Measurements from ENCODE around the gene WDR37. TPM values are rescaled to one million over a fixed set of nuclear protein-coding genes. Genes with fewer than 3 reads are reported as not detected.

Gene WDR37
- polyA plus RNA-seq, 1 of the 3 experiments (the other 2 are of a cell fraction) = 11.9 TPM

- TF ChIP-seq REST (IDR thresholded peaks at IDR 0.05; ENCODE audit: low read depth, low read length) (no peak), MAX (IDR thresholded peaks at IDR 0.05; ENCODE audit: low read depth) (no peak), EP300 (IDR thresholded peaks at IDR 0.05; ENCODE audit: borderline replicate concordance in 1 of 2, low read depth in 1 of 2, low read length in 1 of 2) (no peak), ELF1 (IDR thresholded peaks at IDR 0.05) (no peak), FOSL2 (IDR thresholded peaks at IDR 0.05; ENCODE audit: borderline replicate concordance, low read depth) (no peak)
Measured at GRCh38 chr10:1116696-1117280, 60.6 kb downstream of the WDR37 start (continued).

- Histone ChIP-seq H4K20me1 (ENCODE audit: insufficient read depth) (no peaks in the 10 kb centered on the region), H2AFZ (ENCODE audit: low read depth) (no peak overlapping the region), H3K27ac (ENCODE audit: low read depth in 2 of 2, low read length in 1 of 2) (no peak overlapping the region; a peak in 1 of 4 replicates), H3K4me1 (ENCODE audit: control insufficient read depth in 1 of 2, insufficient read depth in 2 of 2, low read depth in 1 of 2, low read length in 1 of 2) (peaks cover 0 to 30% of the 10 kb centered on the region in 2 experiments; a peak in 2 of 4 replicates), H3K27me3 (ENCODE audit: insufficient read depth) (no peaks in the 10 kb centered on the region), H3K4me3 (ENCODE audit: low read depth in 2 of 2, low read length in 1 of 2) (no peak overlapping the region), H3K9ac (no peak overlapping the region), H3K79me2 (ENCODE audit: insufficient read depth) (no peaks in the 10 kb centered on the region; the same call in 1 of the 2 replicates), H3F3A (replicated peaks; ENCODE audit: insufficient read depth) (no peaks in the 10 kb centered on the region), H3K9me3 (no peaks in the 10 kb centered on the region), H3K4me2 (no peak overlapping the region), H3K9me2 (no peaks in the 10 kb centered on the region), H3K36me3 (replicated peaks in 1 of 2; ENCODE audit: control insufficient read depth in 1 of 2, insufficient read depth in 2 of 2, low read length in 1 of 2) (peaks cover 34 to 65% of the 10 kb centered on the region in 2 experiments)
- 71% methylated on average over 7 of the region's 14 CpGs for WGBS (ENCODE audit: low lambda C conversion rate)
- TF ChIP-seq MAX (IDR thresholded peaks at IDR 0.05; ENCODE audit: low read depth) (no peak), EP300 (IDR thresholded peaks at IDR 0.05; ENCODE audit: borderline replicate concordance in 1 of 2, low read depth in 1 of 2, low read length in 1 of 2) (no peak), RXRA (IDR thresholded peaks at IDR 0.05; ENCODE audit: borderline replicate concordance, low read depth) (no peak), CTCF (IDR thresholded peaks at IDR 0.05) (no peak), TEAD4 (IDR thresholded peaks at IDR 0.05; ENCODE audit: borderline replicate concordance, insufficient read depth) (no peak), RAD21 (IDR thresholded peaks at IDR 0.05; ENCODE audit: low read length) (no peak), REST (IDR thresholded peaks at IDR 0.05; ENCODE audit: low read depth, low read length) (no peak), GATA2 (CRISPR knock-in tag; IDR thresholded peaks at IDR 0.05) (peak; percentile 35), FOXM1 (IDR thresholded peaks at IDR 0.05; ENCODE audit: low read depth) (no peak), MXI1 (IDR thresholded peaks at IDR 0.05; ENCODE audit: low read depth, low read length) (peak; percentile 47; the same call in 1 of the 2 replicates), TAF1 (IDR thresholded peaks at IDR 0.05; ENCODE audit: borderline replicate concordance, low read depth, low read length) (no peak), JUND (IDR thresholded peaks at IDR 0.05) (no peak), USF2 (IDR thresholded peaks at IDR 0.05; ENCODE audit: borderline replicate concordance, low read depth, low read length) (no peak), MEF2A (IDR thresholded peaks at IDR 0.05; ENCODE audit: borderline replicate concordance, low read depth) (no peak)
- TF ChIP-seq, protein P1, sequence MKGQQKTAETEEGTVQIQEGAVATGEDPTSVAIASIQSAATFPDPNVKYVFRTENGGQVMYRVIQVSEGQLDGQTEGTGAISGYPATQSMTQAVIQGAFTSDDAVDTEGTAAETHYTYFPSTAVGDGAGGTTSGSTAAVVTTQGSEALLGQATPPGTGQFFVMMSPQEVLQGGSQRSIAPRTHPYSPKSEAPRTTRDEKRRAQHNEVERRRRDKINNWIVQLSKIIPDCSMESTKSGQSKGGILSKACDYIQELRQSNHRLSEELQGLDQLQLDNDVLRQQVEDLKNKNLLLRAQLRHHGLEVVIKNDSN (IDR thresholded peaks at IDR 0.05; ENCODE audit: borderline replicate concordance, low read depth) = no peak
- CTCF ChIA-PET = interaction anchor here (0.9 kb wide), 1 partner anchor 180 kb away, joined by 3 read pairs; no protein-coding TSS in a partner anchor
- DNase-seq = peak; percentile 63
- POLR2A ChIA-PET = no interaction called here
Measured at GRCh38 chr10:1117651-1118050, 61.5 kb downstream of the WDR37 start.
